Breast epithelium (tissue), 4 donors: Measurements from ENCODE around the gene TMEM8B. TPM values are rescaled to one million over a fixed set of nuclear protein-coding genes. Genes with fewer than 3 reads are reported as not detected.

Experiments used
- DNase-seq, 2 donors: peaks; one replicate each; pipeline ENCODE4 v3.0.0-alpha.2; 2019; ENCODE audit warnings: low spot score in 2 of 2
- H3K27ac ChIP-seq, 2 donors: fragments of 200-600 bp; sonication (generic) in 1 of 2; one replicate each; pipeline ENCODE4 v1.5.1; 2016 to 2019; ENCODE audit warnings: mild to moderate bottlenecking in 1 of 2
- H3K27me3 ChIP-seq, 2 donors: fragments of 200-600 bp; sonication (generic) in 1 of 2; one replicate each; pipeline versions ENCODE4 v1.5.1 to v1.6.0; 2017 to 2019; ENCODE audit warnings: control low read depth in 1 of 2, mild to moderate bottlenecking in 1 of 2
- H3K36me3 ChIP-seq: fragments of 200-600 bp; one replicate; pipeline ENCODE4 v1.5.1; 2019
- H3K4me1 ChIP-seq, 2 donors: fragments of 200-600 bp; sonication (generic); one replicate each; pipeline ENCODE4 v1.5.1; 2016 to 2019; ENCODE audit warnings: control low read depth in 1 of 2
- H3K4me3 ChIP-seq, 3 donors: fragments of 200-600 bp; sonication (generic); 1 replicate in 2 of 3; 2 replicates in 1 of 3; pipeline ENCODE4 v1.5.1; 2016 to 2019; ENCODE audit warnings: mild to moderate bottlenecking in 3 of 3, moderate library complexity in 2 of 3
- H3K9me3 ChIP-seq, 2 donors: fragments of 200-600 bp; sonication (generic) in 1 of 2; one replicate each; pipeline ENCODE4 v1.5.1; 2016 to 2019; ENCODE audit warnings: control low read depth in 1 of 2
- CTCF ChIP-seq, 3 donors: fragments of 450-650 bp; IDR thresholded peaks; one replicate each; pipeline ENCODE4 v1.5.1; 2016 to 2017; ENCODE audit warnings: antibody characterized with exemption in 3 of 3, mild to moderate bottlenecking in 3 of 3, moderate library complexity in 3 of 3
- POLR2A ChIP-seq: fragments of 450-650 bp; IDR thresholded peaks from one replicate; pipeline ENCODE4 v1.6.1; 2016; ENCODE audit warnings: antibody characterized with exemption, mild to moderate bottlenecking, moderate library complexity
- POLR2AphosphoS5 ChIP-seq, 3 donors: sonication (generic); formaldehyde crosslinking; IDR thresholded peaks; one replicate each; pipeline ENCODE4 v1.6.1; 2017; ENCODE audit warnings: antibody characterized with exemption in 3 of 3
- intact Hi-C: fragments of 100-400 bp; cut with DNase I; formaldehyde crosslinking; loops from one replicate; pipeline ENCODE4 v1.15.1; 2023; ENCODE audit warnings: low total_unique reads
- total RNA-seq, 3 donors: library from RNA; depleted of rRNA; stranded (reverse); fragments of >200 nt; gene quantifications; one replicate each; pipeline ENCODE4 v1.1.0, GENCODE V29; 2016

Gene TMEM8B
- total RNA-seq, 3 donors from 2014 or later: 4.9 to 7.9 (median 6.7) TPM

GRCh38 chr9:35840881-35841644, 12.0 kb downstream of the TMEM8B start:
- intact Hi-C loops: no loop called here
- no peak overlapping the region for H3K4me3 ChIP-seq
- peaks cover 5 to 7% of the 10 kb centered on the region in 2 donors for H3K4me1 ChIP-seq
- no peak for DNase-seq
- TF ChIP-seq POLR2A (no peak), POLR2AphosphoS5 (IDR thresholded peaks at IDR 0.05) (no peak), CTCF (IDR thresholded peaks at IDR 0.05) (no peak)
- H3K27me3 ChIP-seq: no peaks in the 10 kb centered on the region
- H3K36me3 ChIP-seq: no peaks in the 10 kb centered on the region
- H3K27ac ChIP-seq: no peak overlapping the region
- no peaks in the 10 kb centered on the region for H3K9me3 ChIP-seq

- intact Hi-C loops: no loop called here
- H3K27ac ChIP-seq: no peak overlapping the region
- peaks cover 5 to 7% of the 10 kb centered on the region in 2 donors for H3K4me1 ChIP-seq
- DNase-seq: no peak
- H3K9me3 ChIP-seq: no peaks in the 10 kb centered on the region
- H3K27me3 ChIP-seq: no peaks in the 10 kb centered on the region
- no peaks in the 10 kb centered on the region for H3K36me3 ChIP-seq
- no peak overlapping the region for H3K4me3 ChIP-seq
- TF ChIP-seq CTCF (IDR thresholded peaks at IDR 0.05) (no peak), POLR2AphosphoS5 (IDR thresholded peaks at IDR 0.05) (no peak), POLR2A (no peak)
Observed at GRCh38 chr9:35841645-35841900, 12.5 kb downstream of the TMEM8B start.

GRCh38 chr9:35842020-35842745, 13.2 kb downstream of the TMEM8B start:
- Histone ChIP-seq H3K4me3 (no peak overlapping the region), H3K36me3 (no peaks in the 10 kb centered on the region), H3K9me3 (no peaks in the 10 kb centered on the region), H3K4me1 (peaks cover 5 to 7% of the 10 kb centered on the region in 2 donors), H3K27ac (no peak overlapping the region), H3K27me3 (no peaks in the 10 kb centered on the region)
- intact Hi-C loops: no loop called here
- TF ChIP-seq POLR2AphosphoS5 (IDR thresholded peaks at IDR 0.05) (no peak), POLR2A (no peak), CTCF (IDR thresholded peaks at IDR 0.05) (no peak)
- DNase-seq: no peak

- Histone ChIP-seq H3K4me1 (peaks cover 5 to 7% of the 10 kb centered on the region in 2 donors), H3K27ac (no peak overlapping the region), H3K9me3 (no peaks in the 10 kb centered on the region), H3K36me3 (no peaks in the 10 kb centered on the region), H3K27me3 (no peaks in the 10 kb centered on the region), H3K4me3 (no peak overlapping the region)
- TF ChIP-seq POLR2AphosphoS5 (IDR thresholded peaks at IDR 0.05) (no peak), CTCF (IDR thresholded peaks at IDR 0.05) (no peak), POLR2A (no peak)
- no peak for DNase-seq
- intact Hi-C loops: no loop called here
Observed at GRCh38 chr9:35842795-35843194, 13.8 kb downstream of the TMEM8B start.

GRCh38 chr9:35844628-35845270, 15.7 kb downstream of the TMEM8B start:
- peak overlapping the region; percentile 53 to 68 for H3K27ac ChIP-seq
- TF ChIP-seq POLR2AphosphoS5 (IDR thresholded peaks at IDR 0.05) (no peak), CTCF (IDR thresholded peaks at IDR 0.05) (no peak), POLR2A (no peak)
- no peaks in the 10 kb centered on the region for H3K27me3 ChIP-seq
- no peak overlapping the region for H3K4me3 ChIP-seq
- peaks cover 5 to 7% of the 10 kb centered on the region in 2 donors for H3K4me1 ChIP-seq
- intact Hi-C loops: no loop called here
- DNase-seq: peak in 1 of 2 donors; percentile 49
- no peaks in the 10 kb centered on the region for H3K9me3 ChIP-seq
- H3K36me3 ChIP-seq: no peaks in the 10 kb centered on the region
